ENCODE results near the gene DDX19B.

Gene DDX19B

GRCh38 chr16:70289229-70290094 is 9.5 kb upstream of the DDX19B start, which contains the start of gene AARS1 (continued):
- TF ChIP-seq SP2 (tag by site-specific recombination; IDR thresholded peaks at IDR 0.05) (peak; percentile 97), ZBTB8A (tag by site-specific recombination; IDR thresholded peaks at IDR 0.05) (no peak), GLIS1 (tag by site-specific recombination; IDR thresholded peaks at IDR 0.05) (peak; percentile 81), YY2 (tag by site-specific recombination; IDR thresholded peaks at IDR 0.05) (peak; percentile 50; the same call in 1 of the 2 replicates), ZNF558 (tag by site-specific recombination; IDR thresholded peaks at IDR 0.05) (no peak), ZNF660 (tag by site-specific recombination; IDR thresholded peaks at IDR 0.05) (peak; percentile 86), ZNF394 (tag by site-specific recombination; IDR thresholded peaks at IDR 0.05; ENCODE audit: borderline replicate concordance) (peak; percentile 68), ZNF324 (tag by site-specific recombination; IDR thresholded peaks at IDR 0.05) (peak; percentile 44; the same call in 1 of the 2 replicates), ZNF777 (tag by site-specific recombination; IDR thresholded peaks at IDR 0.05; ENCODE audit: borderline replicate concordance) (no peak), ZSCAN23 (tag by site-specific recombination; IDR thresholded peaks at IDR 0.05) (no peak), TSHZ1 (tag by site-specific recombination; IDR thresholded peaks at IDR 0.05; ENCODE audit: borderline replicate concordance) (peak; percentile 19; the same call in 1 of the 2 replicates), ZNF2 (tag by site-specific recombination; IDR thresholded peaks at IDR 0.05) (peak; percentile 96), HOXD13 (CRISPR knock-in tag; IDR thresholded peaks at IDR 0.05; ENCODE audit: borderline replicate concordance) (peak; percentile 88; the same call in 1 of the 2 replicates), ZXDB (tag by site-specific recombination; IDR thresholded peaks at IDR 0.05) (peak; percentile 85), ZNF501 (tag by site-specific recombination; IDR thresholded peaks at IDR 0.05) (peak; percentile 67; the same call in 1 of the 2 replicates), GFI1B (tag by site-specific recombination; IDR thresholded peaks at IDR 0.05) (no peak), ZSCAN16 (tag by site-specific recombination; IDR thresholded peaks at IDR 0.05) (peak; percentile 52; the same call in 1 of the 2 replicates), PRDM4 (tag by site-specific recombination; IDR thresholded peaks at IDR 0.05) (0 out of 2 replicates have a peak, but pooled peaks have one; percentile 16), ZBTB7A (tag by site-specific recombination; IDR thresholded peaks at IDR 0.05; ENCODE audit: low read depth) (no peak), KLF8 (tag by site-specific recombination; IDR thresholded peaks at IDR 0.05) (peak; percentile 55; the same call in 1 of the 2 replicates), ZNF560 (tag by site-specific recombination; IDR thresholded peaks at IDR 0.05; ENCODE audit: borderline replicate concordance) (no peak), ZSCAN30 (tag by site-specific recombination; IDR thresholded peaks at IDR 0.05) (peak; percentile 66; the same call in 1 of the 2 replicates), EGR2 (tag by site-specific recombination; IDR thresholded peaks at IDR 0.05; ENCODE audit: low read depth) (no peak), KLF9 (tag by site-specific recombination; IDR thresholded peaks at IDR 0.05; ENCODE audit: low read depth) (peak; percentile 32; the same call in 1 of the 2 replicates), ZNF26 (tag by site-specific recombination; IDR thresholded peaks at IDR 0.05) (no peak), ZNF791 (tag by site-specific recombination; IDR thresholded peaks at IDR 0.05) (no peak), CTCF (tag by site-specific recombination; IDR thresholded peaks at IDR 0.05) (peak; percentile 21; the same call in 1 of the 2 replicates), GLI2 (tag by site-specific recombination; IDR thresholded peaks at IDR 0.05; ENCODE audit: borderline replicate concordance, low read depth) (no peak), ZNF580 (tag by site-specific recombination; IDR thresholded peaks at IDR 0.05) (peak; percentile 96)

Data from HEK293 (cell line).